Ascending aorta (tissue), 2 donors: ENCODE results near the gene BSG. TPM values are rescaled to one million over a fixed set of nuclear protein-coding genes. Genes with fewer than 3 reads are reported as not detected.
"Not testable (repeated sequence)": the region's sequence is repeated elsewhere in the genome, so short reads cannot be mapped to it uniquely, and the experiment has no call there.

Source experiments
- DNase-seq, 2 donors: peaks; one replicate each; pipeline ENCODE4 v3.0.0-alpha.2; 2019; ENCODE audit warnings: low spot score in 2 of 2
- H3K27ac ChIP-seq, 2 donors: fragments of 200-600 bp; sonication (generic); one replicate each; pipeline ENCODE4 v1.5.1; 2016 to 2017; ENCODE audit warnings: mild to moderate bottlenecking in 1 of 2
- H3K27me3 ChIP-seq: fragments of 200-600 bp; sonication (generic); one replicate; pipeline ENCODE4 v1.5.1; 2017
- H3K36me3 ChIP-seq, 2 donors: fragments of 200-600 bp; sonication (generic); one replicate each; pipeline ENCODE4 v1.5.1; 2016
- H3K4me1 ChIP-seq, 2 donors: fragments of 200-600 bp; sonication (generic); one replicate each; pipeline ENCODE4 v1.5.1; 2016 to 2017; ENCODE audit warnings: mild to moderate bottlenecking in 1 of 2
- H3K4me3 ChIP-seq, 2 donors: fragments of 200-600 bp; sonication (generic); one replicate each; pipeline ENCODE4 v1.5.1; 2016 to 2017; ENCODE audit warnings: mild to moderate bottlenecking in 1 of 2
- H3K9me3 ChIP-seq, 2 donors: fragments of 200-600 bp; sonication (generic); one replicate each; pipeline ENCODE4 v1.5.1; 2016
- intact Hi-C: fragments of 100-400 bp; cut with DNase I; formaldehyde crosslinking; loops from one replicate; pipeline ENCODE4 v1.15.1; 2023
- total RNA-seq: library from RNA; depleted of rRNA; stranded (reverse); fragments of >200 nt; gene quantifications from one replicate; pipeline ENCODE4 v1.1.0, GENCODE V29; 2016
- TF ChIP-seq, protein P1 (sequence below), 3 experiments: fragments of 200-600 bp in 2 of 3; fragments of 450-650 bp in 1 of 3; sonication (generic) in 2 of 3; IDR thresholded peaks; one replicate each; pipeline ENCODE4 v1.5.1; 2016 to 2019; ENCODE audit warnings: antibody characterized with exemption in 3 of 3, mild to moderate bottlenecking in 1 of 3, moderate library complexity in 1 of 3

Gene BSG
- total RNA-seq, 1 donor from 2014 or later: 647 TPM

- TF ChIP-seq, protein P1, sequence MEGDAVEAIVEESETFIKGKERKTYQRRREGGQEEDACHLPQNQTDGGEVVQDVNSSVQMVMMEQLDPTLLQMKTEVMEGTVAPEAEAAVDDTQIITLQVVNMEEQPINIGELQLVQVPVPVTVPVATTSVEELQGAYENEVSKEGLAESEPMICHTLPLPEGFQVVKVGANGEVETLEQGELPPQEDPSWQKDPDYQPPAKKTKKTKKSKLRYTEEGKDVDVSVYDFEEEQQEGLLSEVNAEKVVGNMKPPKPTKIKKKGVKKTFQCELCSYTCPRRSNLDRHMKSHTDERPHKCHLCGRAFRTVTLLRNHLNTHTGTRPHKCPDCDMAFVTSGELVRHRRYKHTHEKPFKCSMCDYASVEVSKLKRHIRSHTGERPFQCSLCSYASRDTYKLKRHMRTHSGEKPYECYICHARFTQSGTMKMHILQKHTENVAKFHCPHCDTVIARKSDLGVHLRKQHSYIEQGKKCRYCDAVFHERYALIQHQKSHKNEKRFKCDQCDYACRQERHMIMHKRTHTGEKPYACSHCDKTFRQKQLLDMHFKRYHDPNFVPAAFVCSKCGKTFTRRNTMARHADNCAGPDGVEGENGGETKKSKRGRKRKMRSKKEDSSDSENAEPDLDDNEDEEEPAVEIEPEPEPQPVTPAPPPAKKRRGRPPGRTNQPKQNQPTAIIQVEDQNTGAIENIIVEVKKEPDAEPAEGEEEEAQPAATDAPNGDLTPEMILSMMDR (IDR thresholded peaks at IDR 0.05): no peak
- no peaks in the 10 kb centered on the region for H3K9me3 ChIP-seq
- no peaks in the 10 kb centered on the region for H3K27me3 ChIP-seq
- no peak overlapping the region for H3K4me3 ChIP-seq
- intact Hi-C loops: no loop called here
- H3K36me3 ChIP-seq: peaks cover 39 to 54% of the 10 kb centered on the region in 2 donors
- DNase-seq: no peak
- H3K27ac ChIP-seq: no peak overlapping the region
- H3K4me1 ChIP-seq: no peaks in the 10 kb centered on the region
Observed at GRCh38 chr19:581399-582111, 9.2 kb downstream of the BSG start.

GRCh38 chr19:582497-583197 lies 10.3 kb downstream of the BSG start:
- Histone ChIP-seq H3K27me3 (no peaks in the 10 kb centered on the region), H3K36me3 (peaks cover 39 to 53% of the 10 kb centered on the region in 2 donors), H3K27ac (no peak overlapping the region), H3K4me3 (no peak overlapping the region), H3K4me1 (no peaks in the 10 kb centered on the region), H3K9me3 (no peaks in the 10 kb centered on the region)
- TF ChIP-seq, protein P1 (IDR thresholded peaks at IDR 0.05): no peak
- DNase-seq: no peak
- intact Hi-C loops: no loop called here

DNA sequence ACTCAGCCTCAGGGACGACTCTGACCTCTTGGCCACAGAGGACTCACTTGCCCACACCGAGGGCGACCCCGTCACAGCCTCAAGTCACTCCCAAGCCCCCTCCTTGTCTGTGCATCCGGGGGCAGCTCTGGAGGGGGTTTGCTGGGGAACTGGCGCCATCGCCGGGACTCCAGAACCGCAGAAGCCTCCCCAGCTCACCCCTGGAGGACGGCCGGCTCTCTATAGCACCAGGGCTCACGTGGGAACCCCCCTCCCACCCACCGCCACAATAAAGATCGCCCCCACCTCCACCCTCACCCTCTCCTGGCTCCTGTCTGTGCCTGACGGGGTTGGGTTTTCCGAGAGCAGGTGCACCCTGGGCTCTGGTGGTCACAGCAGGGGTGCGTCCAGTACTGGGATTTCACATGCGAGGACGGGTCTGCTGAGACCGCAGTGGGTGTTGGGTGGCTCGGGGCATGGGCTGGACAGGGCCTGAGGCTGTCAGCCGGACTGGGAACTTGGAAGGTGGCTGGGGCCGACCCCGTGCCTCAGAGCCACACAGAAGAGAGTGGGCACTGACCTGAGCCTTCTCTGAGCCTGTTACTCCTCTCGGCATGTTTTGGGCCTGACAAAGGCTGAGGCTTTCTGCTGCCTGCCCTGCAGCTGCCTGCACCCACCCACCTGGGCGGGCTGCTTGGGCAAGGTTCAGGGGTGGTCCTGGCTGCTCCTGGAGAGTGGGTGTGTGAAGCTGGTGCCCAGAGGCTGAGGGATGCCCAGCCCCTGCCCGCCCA lies 11.0 kb downstream of the BSG start:
- Histone ChIP-seq H3K4me1 (no peaks in the 10 kb centered on the region), H3K9me3 (no peaks in the 10 kb centered on the region), H3K36me3 (peaks cover 34 to 46% of the 10 kb centered on the region in 2 donors), H3K27me3 (peaks cover 3% of the 10 kb centered on the region), H3K27ac (no peak overlapping the region), H3K4me3 (no peak overlapping the region)
- intact Hi-C loops: no loop called here
- TF ChIP-seq, protein P1 (IDR thresholded peaks at IDR 0.05): no peak
- DNase-seq: no peak

- TF ChIP-seq, protein P1 (IDR thresholded peaks at IDR 0.05): no peak
- no peak overlapping the region for H3K27ac ChIP-seq
- DNase-seq: no peak
- H3K36me3 ChIP-seq: peaks cover 34 to 44% of the 10 kb centered on the region in 2 donors
- H3K27me3 ChIP-seq: peaks cover 6% of the 10 kb centered on the region
- H3K9me3 ChIP-seq: no peaks in the 10 kb centered on the region
- H3K4me1 ChIP-seq: no peaks in the 10 kb centered on the region
- intact Hi-C loops: no loop called here
- no peak overlapping the region for H3K4me3 ChIP-seq
Observed at GRCh38 chr19:583968-584239, 11.5 kb downstream of the BSG start.

GRCh38 chr19:584240-585001 lies 12.0 kb downstream of the BSG start:
- H3K4me3 ChIP-seq: no peak overlapping the region
- H3K36me3 ChIP-seq: peaks cover 31 to 39% of the 10 kb centered on the region in 2 donors
- H3K9me3 ChIP-seq: no peaks in the 10 kb centered on the region
- intact Hi-C loops: no loop called here
- H3K27me3 ChIP-seq: peaks cover 10% of the 10 kb centered on the region
- TF ChIP-seq, protein P1 (IDR thresholded peaks at IDR 0.05): peak; percentile 53 to 63 (median 59)
- no peak overlapping the region for H3K27ac ChIP-seq
- H3K4me1 ChIP-seq: peaks cover 0 to 2% of the 10 kb centered on the region in 2 donors
- no peak for DNase-seq

DNA sequence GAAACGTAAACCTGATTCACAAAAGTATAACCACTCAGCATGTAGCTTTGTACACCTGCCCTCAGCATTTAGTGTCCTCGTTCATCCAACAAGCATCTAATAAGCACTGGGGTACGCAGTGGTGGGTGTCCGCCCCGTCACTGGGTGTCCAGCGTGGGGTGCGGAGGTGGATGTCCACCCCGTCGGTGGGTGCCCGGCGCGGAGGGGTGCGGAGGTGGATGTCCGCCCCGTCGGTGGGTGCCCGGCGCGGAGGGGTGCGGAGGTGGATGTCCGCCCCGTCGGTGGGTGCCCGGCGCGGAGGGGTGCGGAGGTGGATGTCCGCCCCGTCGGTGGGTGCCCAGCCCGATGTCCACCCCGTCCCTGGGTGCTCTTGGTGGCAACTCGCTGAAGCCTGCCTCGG lies 12.8 kb downstream of the BSG start:
- DNase-seq, H3K4me3 ChIP-seq, intact Hi-C loops, H3K27ac ChIP-seq, H3K9me3 ChIP-seq, H3K4me1 ChIP-seq: not testable (repeated sequence)
- peaks cover 12% of the 10 kb centered on the region for H3K27me3 ChIP-seq
- peaks cover 29 to 32% of the 10 kb centered on the region in 2 donors for H3K36me3 ChIP-seq
